OCI-M1 (cell line): ENCODE results near the gene SPDYE2.
"Not testable (repeated sequence)": the region's sequence is repeated elsewhere in the genome, so short reads cannot be mapped to it uniquely, and the experiment has no call there.

Source experiments
- DNase-seq: peaks from one replicate; lab custom pipeline; 2025; lab: John Stamatoyannopoulos, UW

Gene SPDYE2

DNA sequence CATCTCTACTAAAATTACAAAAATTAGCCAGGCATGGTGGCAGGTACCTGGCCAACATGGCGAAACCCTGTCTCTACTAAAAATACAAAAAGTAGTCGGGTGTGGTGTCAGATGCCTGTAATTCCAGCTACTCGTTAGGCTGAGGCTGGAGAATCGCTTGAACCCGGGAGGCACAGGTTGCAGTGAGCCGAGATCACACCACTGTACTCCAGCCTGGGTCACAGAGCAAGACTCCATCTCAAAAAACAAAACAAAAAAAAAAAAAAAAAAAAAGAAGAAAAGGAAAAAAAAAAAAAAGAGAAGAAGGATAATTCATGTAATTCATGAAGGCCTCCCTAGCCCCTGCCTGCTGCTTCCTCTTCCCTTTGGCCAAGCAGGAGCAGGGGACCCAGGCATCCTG is 10.4 kb upstream of the SPDYE2 start:
- DNase-seq: not testable (repeated sequence)

- not testable (repeated sequence) for DNase-seq
These were observed 8.9 kb upstream of the SPDYE2 start for GRCh38 chr7:102542083-102542482.

DNA sequence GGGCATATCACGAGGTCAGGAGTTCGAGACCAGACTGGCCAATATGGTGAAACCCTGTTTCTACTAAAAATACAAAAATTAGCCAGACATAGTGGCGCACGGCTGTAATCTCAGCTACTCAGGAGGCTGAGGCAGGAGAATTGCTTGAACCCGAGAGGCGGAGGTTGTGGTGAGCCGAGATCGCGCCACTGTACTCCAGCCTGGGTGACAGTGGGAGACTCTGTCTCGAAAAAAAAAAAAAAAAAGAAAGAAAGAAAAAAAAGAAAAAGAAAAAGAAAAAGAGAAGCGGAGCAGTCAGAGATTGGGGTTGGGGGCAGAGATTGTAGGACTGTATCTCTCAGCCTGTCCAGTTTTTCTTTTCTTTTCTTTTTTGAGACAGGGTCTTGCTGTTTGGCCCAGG is 8.3 kb upstream of the SPDYE2 start:
- not testable (repeated sequence) for DNase-seq

- not testable (repeated sequence) for DNase-seq
These were observed 7.4 kb upstream of the SPDYE2 start, which contains the start of gene UPK3BL2 for GRCh38 chr7:102543596-102543995. Gene UPK3BL2 (minus strand): TSS chr7:102543696. CDS start chr7:102543636, 60 bp downstream.

GRCh38 chr7:102544372-102544771 is 6.7 kb upstream of the SPDYE2 start:
- DNase-seq: not testable (repeated sequence)

DNA sequence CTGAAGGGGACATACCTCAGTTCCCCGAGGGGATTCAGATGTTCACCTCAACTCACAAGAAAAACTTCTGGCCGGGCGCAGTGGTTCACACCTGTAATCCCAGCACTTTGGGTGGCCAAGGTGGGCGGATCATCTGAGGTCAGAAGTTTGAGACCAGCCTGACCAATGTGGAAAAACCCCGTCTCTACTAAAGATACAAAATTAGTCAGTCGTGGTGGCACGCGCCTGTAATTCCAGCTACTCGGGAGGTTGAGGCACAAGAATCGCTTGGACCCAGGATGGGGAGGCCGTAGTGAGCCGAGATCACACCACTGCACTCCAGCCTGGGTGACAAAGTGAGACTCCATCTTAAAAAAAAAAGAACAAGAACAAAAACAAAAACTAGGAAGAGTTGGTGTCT is 5.7 kb upstream of the SPDYE2 start:
- not testable (repeated sequence) for DNase-seq

DNA sequence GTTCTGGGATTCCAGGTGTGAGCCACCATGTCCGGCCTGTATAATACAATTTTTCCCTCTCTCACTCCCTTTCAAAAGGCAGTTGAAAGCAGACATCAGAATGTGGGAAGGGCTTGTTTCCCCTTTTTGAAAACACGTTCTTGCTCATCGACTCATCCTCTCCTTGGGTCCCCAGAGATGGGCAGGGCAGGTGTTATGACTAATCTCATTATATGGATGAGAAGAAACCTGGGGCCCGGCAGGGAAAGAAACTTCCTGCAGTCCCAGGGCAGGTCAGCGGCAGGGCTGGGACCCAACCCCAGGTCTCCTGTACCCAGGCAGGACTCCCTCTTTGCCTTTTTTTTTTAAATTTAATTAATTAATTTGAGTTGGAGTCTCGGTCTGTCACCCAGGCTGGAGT is 4.7 kb upstream of the SPDYE2 start:
- DNase-seq: not testable (repeated sequence)

DNA sequence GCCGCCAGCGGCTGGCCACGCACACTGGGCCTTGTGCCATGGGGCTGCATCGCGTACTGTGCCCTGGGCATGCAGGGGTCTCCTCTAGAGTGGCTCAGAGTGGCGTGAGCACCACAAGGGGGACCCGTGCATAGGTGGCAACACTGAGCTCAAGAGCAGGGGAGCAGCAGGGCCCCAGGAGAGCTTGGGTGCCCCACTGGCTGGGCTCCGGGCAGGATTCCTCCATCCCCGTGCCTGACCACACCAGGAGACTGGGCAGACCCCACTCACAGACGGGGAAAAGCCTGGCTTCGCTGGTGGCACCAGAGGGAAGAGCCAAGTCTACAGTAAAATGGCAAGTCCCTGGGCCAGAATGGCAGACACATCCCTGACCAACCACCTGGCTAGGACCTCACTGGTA is 17.6 kb downstream of the SPDYE2 start:
- not testable (repeated sequence) for DNase-seq

GRCh38 chr7:102572261-102573239 is 21.5 kb downstream of the SPDYE2 start, which contains the start of gene POLR2J3:
Gene POLR2J3 (minus strand): TSS chr7:102572583. CDS start chr7:102572521, 62 bp downstream.
- DNase-seq: not testable (repeated sequence)

- DNase-seq: not testable (repeated sequence)
These were observed 23.6 kb downstream of the SPDYE2 start for GRCh38 chr7:102574607-102575006.

DNA sequence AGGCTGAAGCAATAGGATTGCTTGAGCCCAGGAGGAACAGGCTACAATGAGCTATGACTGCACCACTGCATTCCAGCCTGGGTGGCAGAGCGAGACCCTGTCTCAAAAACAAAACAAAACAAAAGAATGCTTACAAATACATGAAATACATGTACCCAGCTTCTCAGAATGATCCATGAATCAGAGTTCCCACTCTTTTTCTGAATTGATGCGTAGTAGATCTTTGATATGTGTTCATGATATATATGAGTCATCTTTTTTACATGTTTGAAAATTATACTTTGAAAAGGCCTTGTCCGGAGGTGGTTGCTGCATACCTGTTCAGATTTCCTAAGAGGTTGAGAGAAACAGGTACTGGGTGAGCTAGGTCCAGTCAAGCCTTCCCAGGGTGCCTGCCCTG is 25.3 kb downstream of the SPDYE2 start:
- DNase-seq: not testable (repeated sequence)

- DNase-seq: not testable (repeated sequence)
These were observed 26.6 kb downstream of the SPDYE2 start for GRCh38 chr7:102577315-102578240.

GRCh38 chr7:102578486-102578885 is 27.5 kb downstream of the SPDYE2 start:
- not testable (repeated sequence) for DNase-seq

GRCh38 chr7:102581722-102582121 is 30.7 kb downstream of the SPDYE2 start:
- DNase-seq: not testable (repeated sequence)

DNA sequence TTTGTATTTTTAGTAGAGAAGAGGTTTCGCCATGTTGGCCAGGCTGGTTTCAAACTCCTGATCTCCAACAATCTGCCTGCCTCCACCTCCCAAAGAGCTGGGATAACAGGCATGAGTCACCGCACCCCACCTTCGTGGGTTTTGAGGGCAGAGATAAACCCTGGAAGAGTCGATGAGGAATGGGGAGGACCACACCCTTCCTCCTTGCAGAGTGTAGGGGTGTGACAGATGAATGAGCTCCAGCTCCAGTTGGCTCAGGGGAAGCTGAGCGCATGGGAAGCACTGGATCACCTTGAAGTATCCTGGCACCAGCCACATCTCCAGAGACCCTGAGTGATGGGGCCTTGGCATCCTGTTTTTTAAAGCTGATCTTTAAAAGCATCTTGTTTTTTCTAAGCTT is 32.5 kb downstream of the SPDYE2 start:
- not testable (repeated sequence) for DNase-seq

GRCh38 chr7:102589857-102590256 is 38.8 kb downstream of the SPDYE2 start:
- not testable (repeated sequence) for DNase-seq

DNA sequence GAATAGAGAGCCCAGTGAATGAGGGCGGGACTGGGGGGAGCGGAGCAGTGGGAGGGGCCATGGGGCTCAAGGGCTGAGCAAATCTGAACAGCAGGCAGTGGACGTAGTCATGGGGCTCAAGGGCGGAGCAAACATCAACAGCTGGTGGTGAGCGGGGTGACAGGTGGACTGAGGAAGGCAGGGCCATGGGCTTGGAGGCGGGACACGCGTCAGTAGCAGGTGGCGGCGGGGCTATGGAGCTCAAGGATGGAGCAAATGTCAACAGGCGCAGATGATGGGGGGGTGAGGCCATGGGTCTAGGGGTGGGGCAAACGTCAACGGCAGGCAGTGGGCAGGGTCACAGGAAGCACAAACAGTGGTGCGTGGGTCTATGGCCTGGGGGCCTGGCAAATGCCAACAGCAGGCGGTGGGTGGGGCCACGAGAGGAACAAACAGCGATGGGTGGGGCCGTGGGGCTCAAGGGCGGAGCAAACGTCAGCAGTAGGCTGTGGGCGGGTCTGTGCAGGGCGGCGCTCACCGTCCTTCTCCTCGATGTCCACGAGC is 41.5 kb downstream of the SPDYE2 start:
- DNase-seq: not testable (repeated sequence)

DNA sequence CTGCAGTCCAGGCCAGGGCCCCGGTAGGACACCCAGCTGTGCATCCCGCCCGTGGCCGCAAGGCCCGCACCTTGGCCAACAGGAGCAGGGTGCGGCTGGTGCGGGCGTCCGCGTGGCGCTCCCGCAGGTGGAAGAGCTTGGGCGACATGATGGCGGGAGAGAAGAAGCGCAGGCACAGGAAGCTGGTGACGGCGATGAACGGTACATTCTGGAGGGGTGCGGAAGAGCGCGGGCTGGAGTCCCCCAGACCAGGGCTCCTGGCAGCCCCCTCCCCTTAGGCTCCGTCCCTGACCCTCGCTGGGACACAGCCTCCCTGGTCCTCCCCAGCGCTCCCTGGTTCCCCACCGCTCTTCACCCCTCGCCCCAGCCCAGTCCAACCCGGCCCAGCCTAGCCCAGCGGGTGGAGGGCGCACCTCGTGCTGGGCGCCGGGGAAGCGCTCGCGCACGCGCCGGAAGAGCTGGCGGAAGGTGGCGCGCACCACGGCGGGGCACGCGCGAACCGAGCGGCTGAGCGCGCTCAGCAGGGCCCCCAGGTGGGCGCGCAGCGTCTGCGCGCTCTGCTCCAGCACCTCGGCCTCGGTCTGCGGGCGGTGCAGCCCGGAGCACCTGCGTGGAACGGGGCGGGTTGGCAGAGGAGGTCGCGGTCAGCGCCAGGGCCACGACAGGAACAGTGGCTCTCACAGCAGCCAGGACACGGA is 42.8 kb downstream of the SPDYE2 start:
- not testable (repeated sequence) for DNase-seq

GRCh38 chr7:102596036-102596435 is 45.0 kb downstream of the SPDYE2 start:
- not testable (repeated sequence) for DNase-seq

- not testable (repeated sequence) for DNase-seq
These were observed 48.7 kb downstream of the SPDYE2 start for GRCh38 chr7:102599699-102600098.

DNA sequence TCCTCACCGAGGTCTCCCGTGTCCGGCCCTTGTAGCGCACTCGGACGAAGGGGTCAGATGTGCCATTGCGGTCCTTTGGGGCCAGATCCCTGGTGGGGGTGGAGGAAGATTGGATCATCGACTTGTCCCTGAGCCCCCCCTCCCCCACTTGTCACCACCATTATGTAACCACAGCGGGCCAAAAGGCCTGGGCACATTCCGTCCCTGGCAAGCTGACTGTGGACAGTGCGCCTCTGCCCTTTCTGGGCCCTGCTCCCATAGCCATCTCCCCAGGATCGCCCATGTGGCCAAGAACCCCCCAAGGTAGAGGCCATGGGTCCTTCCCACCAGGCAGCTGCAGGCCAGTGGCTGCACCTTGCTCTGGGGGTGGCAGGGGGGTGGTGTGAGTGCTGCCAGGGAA is 51.3 kb downstream of the SPDYE2 start:
- not testable (repeated sequence) for DNase-seq
